Lung (tissue), 12 donors: Measurements from ENCODE around the gene TGFB1. TPM values are rescaled to one million over a fixed set of nuclear protein-coding genes. Genes with fewer than 3 reads are reported as not detected.

Experiments used
- ATAC-seq: fragments of 200-7000 bp; cut with Tn5 transposase; one replicate; pipeline ENCODE4 v1.9.1; 2020; ENCODE audit warnings: moderate number of reproducible peaks; ENCODE audit not compliant: insufficient read depth, low FRiP score
- DNase-seq, 3 donors: peaks; one replicate each; pipeline ENCODE4 v3.0.0-alpha.2; 2013 to 2017
- H3K27ac ChIP-seq, 2 donors: one replicate each; pipeline ENCODE4 v1.5.1; 2013; ENCODE audit warnings: mild to moderate bottlenecking in 2 of 2, moderate library complexity in 2 of 2, control low read depth in 1 of 2, inconsistent platforms in 1 of 2, low read depth in 1 of 2, low read length in 1 of 2
- H3K27me3 ChIP-seq, 3 donors: one replicate each; pipeline ENCODE4 v1.5.1; 2013; ENCODE audit warnings: low read length in 2 of 3; ENCODE audit not compliant: control insufficient read depth in 3 of 3, insufficient read depth in 3 of 3
- H3K36me3 ChIP-seq, 4 donors: one replicate each; pipeline ENCODE4 v1.5.1; 2013; ENCODE audit warnings: low read length in 4 of 4, mild to moderate bottlenecking in 1 of 4, moderate library complexity in 1 of 4; ENCODE audit not compliant: control insufficient read depth in 4 of 4, insufficient read depth in 4 of 4
- H3K4me1 ChIP-seq, 5 donors: one replicate each; pipeline ENCODE4 v1.5.1; 2013; ENCODE audit warnings: low read length in 5 of 5, mild to moderate bottlenecking in 2 of 5, moderate library complexity in 1 of 5; ENCODE audit not compliant: control insufficient read depth in 5 of 5, insufficient read depth in 5 of 5
- H3K4me3 ChIP-seq: one replicate; pipeline ENCODE4 v1.5.1; 2013; ENCODE audit warnings: mild to moderate bottlenecking, control low read depth, moderate library complexity
- H3K9ac ChIP-seq, 2 donors: one replicate each; pipeline ENCODE4 v1.5.1; 2013; ENCODE audit warnings: low read length in 2 of 2, control low read depth in 1 of 2; ENCODE audit not compliant: insufficient read depth in 1 of 2
- H3K9me3 ChIP-seq, 4 donors: one replicate each; pipeline ENCODE4 v1.5.1; 2013; ENCODE audit warnings: low read length in 3 of 4, mild to moderate bottlenecking in 1 of 4, moderate library complexity in 1 of 4; ENCODE audit not compliant: control insufficient read depth in 4 of 4, insufficient read depth in 3 of 4
- WGBS, 2 donors: extraction: QIAGEN DNeasy Blood & Tissue Kit; methylation state at CpG; one replicate each; pipeline ENCODE4 v1.1.7; 2013; 5-methylcytosine and 5-hydroxymethylcytosine counted together
- polyA plus RNA-seq, 2 donors: library from polyadenylated mRNA; stranded (reverse); fragments of 200-250 nt; gene quantifications; one replicate each; pipeline ENCODE4 v1.2.1, GENCODE V29; 2013
- total RNA-seq, 2 donors: library from RNA; depleted of rRNA in 1 of 2; stranded (reverse); fragments of >200 nt in 1 of 2; gene quantifications; one replicate each; pipeline ENCODE4 v1.2.1, GENCODE V29; 2014 to 2021
- TF ChIP-seq, protein P1 (sequence below): IDR thresholded peaks from 2 replicates; pipeline ENCODE4 v1.5.1; 2012; ENCODE audit warnings: mild to moderate bottlenecking; ENCODE audit errors: control extremely low read depth, extremely low read depth
- donor health status: control.
- donor health status: control.
- donor health status: Bipolar disorder and iron deficiency.
- donor health status: healthy.
- donor health status: DM: yes; HTN: yes; CAD: no.

TGFB1 gene
- total and polyA plus RNA-seq, 4 donors, result 18.0 to 88.8 (median 47.6) TPM

- Histone ChIP-seq H3K36me3 (peaks cover 22 to 43% (median 36%) of the 10 kb centered on the region in 4 donors), H3K4me3 (no peak overlapping the region), H3K4me1 (peaks cover 4 to 25% (median 9%) of the 10 kb centered on the region in 5 donors), H3K9ac (peak overlapping the region in 1 of 2 donors; percentile 91), H3K9me3 (no peaks in the 10 kb centered on the region), H3K27me3 (no peaks in the 10 kb centered on the region), H3K27ac (peak overlapping the region; percentile 96 to 97)
- peak; percentile 94 to 96 (median 95) for DNase-seq
- TF ChIP-seq, protein P1, sequence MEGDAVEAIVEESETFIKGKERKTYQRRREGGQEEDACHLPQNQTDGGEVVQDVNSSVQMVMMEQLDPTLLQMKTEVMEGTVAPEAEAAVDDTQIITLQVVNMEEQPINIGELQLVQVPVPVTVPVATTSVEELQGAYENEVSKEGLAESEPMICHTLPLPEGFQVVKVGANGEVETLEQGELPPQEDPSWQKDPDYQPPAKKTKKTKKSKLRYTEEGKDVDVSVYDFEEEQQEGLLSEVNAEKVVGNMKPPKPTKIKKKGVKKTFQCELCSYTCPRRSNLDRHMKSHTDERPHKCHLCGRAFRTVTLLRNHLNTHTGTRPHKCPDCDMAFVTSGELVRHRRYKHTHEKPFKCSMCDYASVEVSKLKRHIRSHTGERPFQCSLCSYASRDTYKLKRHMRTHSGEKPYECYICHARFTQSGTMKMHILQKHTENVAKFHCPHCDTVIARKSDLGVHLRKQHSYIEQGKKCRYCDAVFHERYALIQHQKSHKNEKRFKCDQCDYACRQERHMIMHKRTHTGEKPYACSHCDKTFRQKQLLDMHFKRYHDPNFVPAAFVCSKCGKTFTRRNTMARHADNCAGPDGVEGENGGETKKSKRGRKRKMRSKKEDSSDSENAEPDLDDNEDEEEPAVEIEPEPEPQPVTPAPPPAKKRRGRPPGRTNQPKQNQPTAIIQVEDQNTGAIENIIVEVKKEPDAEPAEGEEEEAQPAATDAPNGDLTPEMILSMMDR, result peak; percentile 98
- ATAC-seq, result peak; percentile 61
- 17 to 19% methylated on average over 8 of the region's 8 CpGs for WGBS, 2 donors
Measured at GRCh38 chr19:41308450-41309179, 45.1 kb downstream of the TGFB1 start.

GRCh38 chr19:41307954-41308449, 45.7 kb downstream of the TGFB1 start:
- 33 to 45% methylated on average over 4 of the region's 4 CpGs for WGBS, 2 donors

DNA sequence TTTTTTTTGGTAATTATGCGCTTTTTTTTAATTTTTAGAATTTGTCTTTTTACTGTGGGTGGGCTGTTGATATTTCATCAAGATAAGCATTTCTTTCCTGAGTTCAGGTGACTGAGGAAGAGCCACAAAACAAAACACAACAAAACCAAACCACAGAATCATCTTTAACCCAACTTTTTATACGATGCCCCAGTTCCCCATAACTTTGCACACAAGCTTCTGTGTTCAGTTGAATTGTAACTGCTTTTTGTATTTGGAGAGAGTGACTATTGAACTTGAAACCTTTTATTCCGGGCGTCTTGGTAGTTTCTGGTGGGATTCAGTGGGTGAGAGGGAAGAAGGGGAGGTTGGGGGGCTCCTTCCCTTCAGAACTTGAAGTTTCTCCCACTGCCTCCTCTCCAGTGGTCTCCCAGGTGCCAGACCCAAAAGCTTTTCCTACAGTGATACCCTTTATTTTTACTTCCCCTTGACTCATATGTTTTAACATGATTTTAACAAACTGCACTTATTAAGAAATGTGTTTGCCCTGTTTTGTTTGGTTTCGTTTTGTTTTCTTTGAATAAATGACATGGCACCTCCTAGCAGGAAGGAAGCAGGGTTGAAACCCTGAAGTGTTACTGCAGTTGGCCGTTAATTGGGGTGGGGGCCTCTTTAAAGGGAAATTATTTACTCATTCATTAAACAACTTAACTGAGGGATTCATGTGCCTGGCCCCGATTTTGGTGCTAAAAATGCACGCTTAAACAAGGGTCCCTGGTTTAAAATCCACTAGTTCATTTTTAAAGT, 46.4 kb downstream of the TGFB1 start:
- Histone ChIP-seq H3K9me3 (no peaks in the 10 kb centered on the region), H3K27me3 (no peaks in the 10 kb centered on the region), H3K27ac (no peak overlapping the region), H3K36me3 (peaks cover 20 to 41% (median 33%) of the 10 kb centered on the region in 4 donors), H3K4me1 (peaks cover 4 to 25% (median 9%) of the 10 kb centered on the region in 5 donors), H3K4me3 (no peak overlapping the region), H3K9ac (no peak overlapping the region)
- DNase-seq, result no peak
- no peak for ATAC-seq
- WGBS, 2 donors, result 25 to 38% methylated on average over 8 of the region's 8 CpGs
- TF ChIP-seq, protein P1, result no peak

More at GRCh38 chr19:41307954-41308449, 45.7 kb downstream of the TGFB1 start:
- Histone ChIP-seq H3K4me1 (peaks cover 4 to 25% (median 9%) of the 10 kb centered on the region in 5 donors), H3K27me3 (no peaks in the 10 kb centered on the region), H3K9me3 (no peaks in the 10 kb centered on the region), H3K27ac (peak overlapping the region; percentile 29 to 96), H3K36me3 (peaks cover 26 to 40% (median 32%) of the 10 kb centered on the region in 4 donors), H3K9ac (peak overlapping the region in 1 of 2 donors; percentile 14), H3K4me3 (no peak overlapping the region)
- ATAC-seq (no peak), DNase-seq (no peak)
- TF ChIP-seq, protein P1, result no peak
